Stimulated activated CD8-positive, alpha-beta memory T cell treated with anti-CD3 and anti-CD28 coated beads, Interleukin-12 subunit alpha, Interleukin-12 subunit beta, amount 100 ng/mL, for 4 hours (primary cell): Measurements from ENCODE around the gene ACSL3.

ENCODE experiments used
- DNase-seq: peaks from one replicate; pipeline ENCODE4 v3.0.0-alpha.2; 2020; ENCODE audit warnings: low read depth

ACSL3 gene

GRCh38 chr2:222879604-222879933 lies 18.7 kb downstream of the ACSL3 start:
- no peak for DNase-seq

DNA sequence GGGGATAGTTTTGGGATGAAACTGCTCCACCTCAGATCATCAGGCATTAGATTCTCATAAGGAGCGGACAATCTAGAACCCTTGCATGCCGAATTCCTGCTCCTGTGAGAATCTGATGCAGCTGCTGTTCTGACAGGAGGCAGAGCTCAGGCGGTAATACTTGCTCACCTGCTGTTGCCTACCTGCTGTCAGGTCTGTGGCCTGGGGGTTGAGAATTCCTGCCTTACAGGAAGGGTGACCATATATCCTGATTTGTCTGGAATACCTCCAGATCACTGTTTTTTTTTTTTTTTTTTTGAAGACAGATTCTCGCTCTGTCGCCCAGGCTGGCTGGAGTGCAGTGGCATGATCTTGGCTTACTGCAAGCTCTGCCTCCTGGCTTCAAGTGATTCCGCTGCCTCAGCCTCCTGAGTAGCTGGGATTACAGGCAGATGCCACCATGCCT lies 21.7 kb downstream of the ACSL3 start:
- DNase-seq = no peak

GRCh38 chr2:222883420-222883819 lies 22.6 kb downstream of the ACSL3 start:
- DNase-seq = no peak

GRCh38 chr2:222884114-222884771 lies 23.4 kb downstream of the ACSL3 start:
- DNase-seq = no peak

DNA sequence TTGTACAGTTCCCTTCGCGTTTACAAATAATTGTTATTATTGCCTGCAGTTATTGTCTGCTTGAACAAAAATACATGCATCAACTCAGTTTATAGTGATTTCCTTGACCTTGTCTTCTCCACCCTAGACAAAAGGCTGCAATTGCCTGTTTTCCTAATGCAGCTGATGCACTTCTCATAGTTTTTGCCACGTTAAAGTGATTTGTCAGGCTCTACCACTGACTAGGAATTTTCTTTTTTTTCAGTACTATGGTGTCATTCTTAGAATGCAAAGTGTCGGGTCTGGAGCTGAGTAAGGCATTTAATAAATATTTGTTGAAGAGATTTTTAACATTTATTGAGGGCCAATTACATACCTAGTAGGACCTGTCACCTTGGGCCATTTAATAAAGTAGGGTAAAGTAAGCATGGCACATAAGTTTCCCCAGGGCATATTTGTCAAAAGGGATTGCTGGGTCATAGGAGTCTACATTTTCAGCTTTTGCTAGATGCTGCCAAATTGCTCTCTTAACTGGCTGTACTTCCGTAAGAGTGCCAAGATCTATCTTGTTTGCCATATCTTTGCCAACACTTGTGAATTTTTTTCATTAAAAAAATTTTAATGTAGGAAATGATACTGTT lies 24.1 kb downstream of the ACSL3 start:
- no peak for DNase-seq

DNA sequence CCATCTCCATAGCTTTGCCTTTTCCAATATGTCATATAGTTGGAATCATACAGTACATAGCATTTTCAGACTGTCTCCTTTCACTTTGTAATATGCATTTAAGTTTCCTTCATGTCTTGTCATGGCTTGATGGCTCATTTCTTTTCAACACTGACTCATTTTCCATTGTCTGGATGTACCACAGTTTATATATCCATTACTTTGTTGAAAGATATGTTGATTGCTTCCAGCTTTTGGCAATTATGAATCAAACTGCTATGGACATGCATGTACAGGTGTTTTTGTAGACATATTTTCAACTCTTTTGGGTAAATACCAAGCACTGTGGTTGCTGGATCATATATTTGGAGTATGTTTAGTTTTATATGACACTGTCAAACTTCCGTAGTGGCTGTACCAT lies 26.3 kb downstream of the ACSL3 start:
- DNase-seq = no peak

DNA sequence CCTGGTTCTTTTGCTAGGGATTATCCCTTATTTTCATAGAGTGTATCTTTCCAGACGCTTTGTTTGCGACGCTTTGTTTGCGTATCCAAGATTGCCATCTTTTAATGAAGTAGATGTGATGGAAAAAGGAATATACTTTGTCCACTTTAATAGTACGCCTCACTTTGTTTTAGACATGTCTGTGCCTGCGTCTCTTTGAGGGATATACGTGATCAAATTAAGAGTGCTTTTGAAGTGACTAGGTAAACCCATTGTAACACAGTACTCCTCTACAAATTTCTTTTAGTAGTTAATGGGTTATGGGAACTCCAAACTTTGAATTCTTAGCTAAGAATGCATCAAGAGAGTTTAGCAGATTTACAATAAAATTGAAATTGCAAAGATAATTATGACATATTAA lies 27.9 kb downstream of the ACSL3 start:
- no peak for DNase-seq

DNA sequence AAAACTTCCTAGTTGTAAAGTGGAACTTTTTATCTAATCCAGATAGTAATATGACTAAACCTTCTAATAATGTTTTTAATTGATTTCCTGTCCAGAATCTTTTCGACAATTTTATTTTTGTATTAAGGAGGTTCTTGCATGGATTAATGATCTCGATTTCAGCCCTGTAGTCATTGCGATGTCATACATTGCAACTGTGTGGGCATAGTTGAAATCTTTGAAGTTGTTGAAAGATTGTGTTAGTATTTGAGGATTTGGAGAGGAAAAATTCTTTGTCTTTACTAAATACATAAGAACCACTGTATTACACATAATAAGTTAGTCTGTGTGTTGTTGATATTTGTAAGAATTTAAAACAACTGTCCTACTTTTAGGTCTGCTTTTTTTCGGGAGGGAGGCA lies 31.1 kb downstream of the ACSL3 start:
- no peak for DNase-seq

DNA sequence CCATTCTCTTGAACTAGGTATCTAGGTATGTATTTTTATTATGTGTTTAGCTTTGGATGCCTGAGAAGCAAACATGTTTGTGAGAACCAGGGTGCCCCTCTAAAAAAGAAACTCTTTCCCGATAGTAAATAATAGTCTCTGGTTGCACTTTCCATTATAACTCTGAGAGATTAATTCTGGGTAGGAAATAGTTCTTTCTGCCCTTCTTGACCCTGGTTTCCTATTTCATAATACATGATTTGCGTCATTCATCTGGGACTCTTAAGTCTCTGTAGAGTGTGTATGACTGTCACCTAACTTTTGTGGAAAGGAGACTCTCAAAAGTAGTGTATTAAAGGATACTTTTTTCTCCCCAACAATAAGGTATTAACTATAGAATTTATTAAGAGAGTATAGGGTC lies 31.5 kb downstream of the ACSL3 start:
- DNase-seq = no peak

- no peak for DNase-seq
Observed at GRCh38 chr2:222892761-222893160, 31.9 kb downstream of the ACSL3 start.

GRCh38 chr2:222893716-222894115 lies 32.9 kb downstream of the ACSL3 start:
- no peak for DNase-seq

DNA sequence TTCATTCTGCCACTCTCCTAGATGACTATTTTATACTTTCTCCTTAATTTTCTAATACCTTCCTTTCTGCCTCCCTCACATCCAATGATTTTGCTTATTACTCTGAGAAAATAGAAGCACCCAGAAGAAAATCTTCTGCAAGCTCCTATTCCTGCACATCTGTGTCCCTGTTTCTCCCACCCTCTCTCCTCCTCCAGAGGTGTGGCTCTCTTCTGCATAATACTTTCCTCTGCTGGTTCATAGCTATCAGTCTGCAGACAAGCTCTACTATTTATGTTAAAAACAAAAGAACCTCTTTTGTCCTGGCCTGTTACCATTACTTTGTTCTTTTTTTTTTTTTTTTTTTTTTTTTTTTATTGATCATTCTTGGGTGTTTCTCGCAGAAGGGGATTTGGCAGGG lies 34.3 kb downstream of the ACSL3 start:
- no peak for DNase-seq

- no peak for DNase-seq
Observed at GRCh38 chr2:222897898-222898297, 37.1 kb downstream of the ACSL3 start.

- DNase-seq = no peak
Observed at GRCh38 chr2:222899413-222900181, 38.8 kb downstream of the ACSL3 start.

GRCh38 chr2:222900354-222900753 lies 39.5 kb downstream of the ACSL3 start:
- no peak for DNase-seq

GRCh38 chr2:222902660-222903059 lies 41.8 kb downstream of the ACSL3 start:
- DNase-seq = no peak

DNA sequence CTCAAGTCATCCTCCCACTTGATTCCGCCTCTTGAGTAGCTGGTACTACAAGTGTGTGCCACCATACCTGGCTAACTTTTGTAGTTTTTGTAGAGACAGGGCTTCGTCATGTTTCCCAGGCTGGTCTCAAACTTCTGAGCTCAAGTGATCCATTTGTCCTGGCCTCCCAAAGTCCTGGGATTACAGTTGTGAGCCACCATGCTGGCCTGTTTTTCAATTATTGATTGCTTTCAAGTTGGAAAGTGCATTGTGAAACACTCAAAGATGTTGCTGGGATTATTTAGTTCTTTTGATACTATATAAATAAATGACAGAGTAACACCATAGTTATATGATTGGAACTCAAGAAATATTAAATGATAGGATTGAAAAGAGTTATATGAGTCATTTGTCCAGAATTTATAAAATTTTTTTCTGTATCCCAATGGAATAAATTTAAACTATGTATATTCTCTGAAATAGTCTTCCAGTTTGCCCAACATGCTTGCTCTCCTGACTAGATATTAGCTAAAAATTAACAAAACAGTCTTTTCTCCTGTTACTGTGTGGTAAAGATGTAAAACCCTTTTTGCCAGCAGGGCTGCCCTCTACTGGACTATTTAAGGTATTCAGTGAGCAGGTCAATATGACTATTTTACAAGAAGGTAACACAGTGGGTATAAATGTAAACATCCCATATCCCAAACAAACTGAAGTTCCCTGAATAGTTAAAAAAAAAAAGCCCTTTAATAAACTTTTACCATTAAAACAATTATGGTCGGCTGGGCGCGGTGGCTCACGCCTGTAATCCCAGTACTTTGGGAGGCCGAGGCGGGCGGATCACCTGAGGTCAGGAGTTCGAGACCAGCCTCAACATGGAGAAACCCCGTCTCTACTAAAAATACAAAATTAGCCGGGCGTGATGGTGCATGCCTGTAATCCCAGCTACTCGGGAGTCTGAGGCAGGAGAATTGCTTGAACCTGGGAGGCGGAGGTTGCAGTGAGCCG lies 42.7 kb downstream of the ACSL3 start:
- no peak for DNase-seq

GRCh38 chr2:222904557-222905258 lies 43.9 kb downstream of the ACSL3 start:
- no peak for DNase-seq

DNA sequence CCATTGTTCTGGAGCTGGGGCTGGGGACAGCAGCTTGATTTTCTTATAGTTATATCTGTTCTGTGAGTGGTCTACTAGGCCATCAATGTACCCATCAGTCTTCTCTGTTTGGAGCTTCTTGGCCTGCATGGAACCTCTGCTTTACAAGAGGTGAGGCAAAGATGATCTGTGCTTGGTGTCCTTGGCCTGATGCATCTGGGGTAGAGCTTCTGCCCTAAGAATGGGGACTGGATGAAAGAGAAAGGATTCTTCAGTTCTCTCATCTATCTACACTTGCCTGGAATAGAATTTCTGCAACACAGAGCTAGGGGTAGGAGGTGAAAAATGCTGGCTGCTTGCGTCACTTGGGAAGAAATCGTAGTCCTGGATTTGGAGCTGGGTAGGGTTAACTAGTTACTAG lies 46.2 kb downstream of the ACSL3 start:
- DNase-seq = no peak

GRCh38 chr2:222907790-222908441 lies 47.1 kb downstream of the ACSL3 start:
- no peak for DNase-seq

GRCh38 chr2:222909286-222909685 lies 48.5 kb downstream of the ACSL3 start:
- no peak for DNase-seq
